Measurements from ENCODE around the gene SEMA4D. TPM values are rescaled to one million over a fixed set of nuclear protein-coding genes. Genes with fewer than 3 reads are reported as not detected.

Gene SEMA4D
- total RNA-seq, 2 experiments from 2014 or later = 370 to 391 TPM

GRCh38 chr9:89441655-89441970 lies 56.3 kb downstream of the SEMA4D start:
- POLR2A ChIA-PET = no interaction called here
- H3K27ac Mint-ChIP-seq = peak overlapping the region; percentile 83
- DNase-seq = no peak
- no peaks in the 10 kb centered on the region for H3K9me3 Mint-ChIP-seq
- H3K27me3 Mint-ChIP-seq = no peaks in the 10 kb centered on the region
- peaks cover 21% of the 10 kb centered on the region for H3K36me3 Mint-ChIP-seq
- H3K4me1 Mint-ChIP-seq = peaks cover 76% of the 10 kb centered on the region
- ATAC-seq (ENCODE audit: low read depth) = no peak
- no peak overlapping the region for H3K4me3 Mint-ChIP-seq

- ATAC-seq (ENCODE audit: low read depth) = no peak
- Mint-ChIP-seq H3K9me3 (no peaks in the 10 kb centered on the region), H3K4me3 (no peak overlapping the region), H3K4me1 (peaks cover 74% of the 10 kb centered on the region), H3K27ac (peak overlapping the region; percentile 83), H3K27me3 (no peaks in the 10 kb centered on the region), H3K36me3 (peaks cover 21% of the 10 kb centered on the region)
- POLR2A ChIA-PET = interaction anchor here (1.0 to 1.3 kb wide), 3 partner anchors 22 to 108 kb away, joined by 3 to 5 read pairs (median 4); no protein-coding TSS in a partner anchor
- DNase-seq = no peak
Measured at GRCh38 chr9:89440951-89441654, 56.8 kb downstream of the SEMA4D start.

- H3K4me3 Mint-ChIP-seq = peak overlapping the region; percentile 34
- DNase-seq = no peak
- peak; percentile 8 for ATAC-seq (ENCODE audit: low read depth)
- H3K4me1 Mint-ChIP-seq = peaks cover 70% of the 10 kb centered on the region
- H3K36me3 Mint-ChIP-seq = peaks cover 19% of the 10 kb centered on the region
- POLR2A ChIA-PET = interaction anchor here (1.0 to 1.3 kb wide), 3 partner anchors 22 to 108 kb away, joined by 3 to 5 read pairs (median 4); no protein-coding TSS in a partner anchor
- H3K9me3 Mint-ChIP-seq = no peaks in the 10 kb centered on the region
- peak overlapping the region; percentile 83 for H3K27ac Mint-ChIP-seq
- no peaks in the 10 kb centered on the region for H3K27me3 Mint-ChIP-seq
Measured at GRCh38 chr9:89440548-89440947, 57.4 kb downstream of the SEMA4D start.

- POLR2A ChIA-PET = interaction anchor here (1.0 to 1.3 kb wide), 3 partner anchors 9 to 109 kb away, joined by 3 to 4 read pairs (median 3); no protein-coding TSS in a partner anchor
- H3K27ac Mint-ChIP-seq = peak overlapping the region; percentile 83
- H3K27me3 Mint-ChIP-seq = no peaks in the 10 kb centered on the region
- no peaks in the 10 kb centered on the region for H3K9me3 Mint-ChIP-seq
- ATAC-seq (ENCODE audit: low read depth) (no peak), DNase-seq (no peak)
- peak overlapping the region; percentile 34 for H3K4me3 Mint-ChIP-seq
- peaks cover 68% of the 10 kb centered on the region for H3K4me1 Mint-ChIP-seq
- peaks cover 21% of the 10 kb centered on the region for H3K36me3 Mint-ChIP-seq
Measured at GRCh38 chr9:89440046-89440445, 57.9 kb downstream of the SEMA4D start.

GRCh38 chr9:89439571-89439970 lies 58.3 kb downstream of the SEMA4D start:
- no peak for DNase-seq
- H3K27me3 Mint-ChIP-seq = no peaks in the 10 kb centered on the region
- H3K4me1 Mint-ChIP-seq = peaks cover 66% of the 10 kb centered on the region
- H3K9me3 Mint-ChIP-seq = no peaks in the 10 kb centered on the region
- POLR2A ChIA-PET = interaction anchor here (1.0 kb wide), 1 partner anchor 8 kb away, joined by 3 read pairs; no protein-coding TSS in a partner anchor
- ATAC-seq (ENCODE audit: low read depth) = no peak
- peaks cover 23% of the 10 kb centered on the region for H3K36me3 Mint-ChIP-seq
- no peak overlapping the region for H3K4me3 Mint-ChIP-seq
- H3K27ac Mint-ChIP-seq = peak overlapping the region; percentile 83

GRCh38 chr9:89438194-89438593 lies 59.7 kb downstream of the SEMA4D start:
- Mint-ChIP-seq H3K9me3 (no peaks in the 10 kb centered on the region), H3K4me1 (peaks cover 66% of the 10 kb centered on the region), H3K36me3 (peaks cover 25% of the 10 kb centered on the region), H3K27me3 (no peaks in the 10 kb centered on the region), H3K27ac (peak overlapping the region; percentile 79), H3K4me3 (peak overlapping the region; percentile 41)
- POLR2A ChIA-PET = no interaction called here
- DNase-seq = no peak
- no peak for ATAC-seq (ENCODE audit: low read depth)

- ATAC-seq (ENCODE audit: low read depth) (no peak), DNase-seq (no peak)
- POLR2A ChIA-PET = interaction anchor here (1.6 kb wide), 1 partner anchor 101 kb away, joined by 3 read pairs; no protein-coding TSS in a partner anchor
- H3K27me3 Mint-ChIP-seq = no peaks in the 10 kb centered on the region
- H3K36me3 Mint-ChIP-seq = peaks cover 28% of the 10 kb centered on the region
- H3K9me3 Mint-ChIP-seq = no peaks in the 10 kb centered on the region
- peak overlapping the region; percentile 41 for H3K4me3 Mint-ChIP-seq
- peak overlapping the region; percentile 79 for H3K27ac Mint-ChIP-seq
- peaks cover 66% of the 10 kb centered on the region for H3K4me1 Mint-ChIP-seq
Measured at GRCh38 chr9:89437772-89438171, 60.1 kb downstream of the SEMA4D start.

GRCh38 chr9:89436963-89437625 lies 60.8 kb downstream of the SEMA4D start:
- POLR2A ChIA-PET = interaction anchor here (1.6 kb wide), 1 partner anchor 102 kb away, joined by 3 read pairs; no protein-coding TSS in a partner anchor
- Mint-ChIP-seq H3K4me1 (peaks cover 67% of the 10 kb centered on the region), H3K27ac (peak overlapping the region; percentile 79), H3K27me3 (no peaks in the 10 kb centered on the region), H3K36me3 (peaks cover 24% of the 10 kb centered on the region), H3K4me3 (no peak overlapping the region), H3K9me3 (no peaks in the 10 kb centered on the region)
- DNase-seq (no peak), ATAC-seq (ENCODE audit: low read depth) (peak; percentile 43)

- Mint-ChIP-seq H3K36me3 (peaks cover 27% of the 10 kb centered on the region), H3K4me1 (peaks cover 69% of the 10 kb centered on the region), H3K27ac (no peak overlapping the region), H3K9me3 (no peaks in the 10 kb centered on the region), H3K4me3 (no peak overlapping the region), H3K27me3 (no peaks in the 10 kb centered on the region)
- no peak for ATAC-seq (ENCODE audit: low read depth)
- no peak for DNase-seq
- POLR2A ChIA-PET = interaction anchor here (1.6 kb wide), 1 partner anchor 103 kb away, joined by 3 read pairs; no protein-coding TSS in a partner anchor
Measured at GRCh38 chr9:89436326-89436725, 61.6 kb downstream of the SEMA4D start.

- H3K27me3 Mint-ChIP-seq = no peaks in the 10 kb centered on the region
- DNase-seq (no peak), ATAC-seq (ENCODE audit: low read depth) (no peak)
- no peaks in the 10 kb centered on the region for H3K9me3 Mint-ChIP-seq
- H3K27ac Mint-ChIP-seq = peak overlapping the region; percentile 72
- POLR2A ChIA-PET = no interaction called here
- H3K4me1 Mint-ChIP-seq = peaks cover 59% of the 10 kb centered on the region
- H3K36me3 Mint-ChIP-seq = peaks cover 22% of the 10 kb centered on the region
- no peak overlapping the region for H3K4me3 Mint-ChIP-seq
Measured at GRCh38 chr9:89435071-89435823, 62.7 kb downstream of the SEMA4D start.

- H3K4me3 Mint-ChIP-seq = no peak overlapping the region
- no peak for ATAC-seq (ENCODE audit: low read depth)
Measured at GRCh38 chr9:89434636-89435035, 63.3 kb downstream of the SEMA4D start.

GRCh38 chr9:89433826-89434225 lies 64.1 kb downstream of the SEMA4D start:
- peaks cover 22% of the 10 kb centered on the region for H3K36me3 Mint-ChIP-seq
- no peak overlapping the region for H3K4me3 Mint-ChIP-seq
- no peaks in the 10 kb centered on the region for H3K9me3 Mint-ChIP-seq
- POLR2A ChIA-PET = interaction anchor here (1.4 kb wide), 1 partner anchor 15 kb away, joined by 3 read pairs; no protein-coding TSS in a partner anchor
- peaks cover 57% of the 10 kb centered on the region for H3K4me1 Mint-ChIP-seq
- no peak for ATAC-seq (ENCODE audit: low read depth)
- H3K27me3 Mint-ChIP-seq = no peaks in the 10 kb centered on the region
- no peak for DNase-seq
- no peak overlapping the region for H3K27ac Mint-ChIP-seq

More at GRCh38 chr9:89434636-89435035, 63.3 kb downstream of the SEMA4D start:
- H3K27ac Mint-ChIP-seq = peak overlapping the region; percentile 67
- no peaks in the 10 kb centered on the region for H3K9me3 Mint-ChIP-seq
- peaks cover 22% of the 10 kb centered on the region for H3K36me3 Mint-ChIP-seq
- POLR2A ChIA-PET = no interaction called here
- DNase-seq = no peak
- peaks cover 58% of the 10 kb centered on the region for H3K4me1 Mint-ChIP-seq
- H3K27me3 Mint-ChIP-seq = no peaks in the 10 kb centered on the region

GRCh38 chr9:89432986-89433530 lies 64.9 kb downstream of the SEMA4D start:
- H3K4me1 Mint-ChIP-seq = peaks cover 61% of the 10 kb centered on the region
- no peaks in the 10 kb centered on the region for H3K27me3 Mint-ChIP-seq
- no peak for DNase-seq
- no peaks in the 10 kb centered on the region for H3K9me3 Mint-ChIP-seq
- H3K36me3 Mint-ChIP-seq = peaks cover 22% of the 10 kb centered on the region
- H3K4me3 Mint-ChIP-seq = no peak overlapping the region
- no peak overlapping the region for H3K27ac Mint-ChIP-seq
- no peak for ATAC-seq (ENCODE audit: low read depth)
- POLR2A ChIA-PET = interaction anchor here (1.4 kb wide), 1 partner anchor 16 kb away, joined by 3 read pairs; no protein-coding TSS in a partner anchor
